GM12878 (cell line): ENCODE measurements around the gene ADGRF1. TPM values are rescaled to one million over a fixed set of nuclear protein-coding genes. Genes with fewer than 3 reads are reported as not detected.
"Not testable (repeated sequence)": the region's sequence is repeated elsewhere in the genome, so short reads cannot be mapped to it uniquely, and the experiment has no call there.

ENCODE experiments used
- ATAC-seq: fragments of 200-7000 bp; cut with Tn5 transposase; 3 replicates; pipeline ENCODE4 v1.9.1; 2020; ENCODE audit warnings: mild to moderate bottlenecking, moderate library complexity
- BruUV-seq: library from RNA; stranded (reverse); fragments of 400-500 nt; replicated peaks from 2 replicates; lab custom pipeline; 2021; lab: Mats Ljungman, UMichigan
- CTCF ChIA-PET: fragments of 300-600 bp; sonication (Branson Sonifier 250); formaldehyde crosslinking; extraction: SDS; loops from one replicate; lab custom pipeline; 2021; ENCODE audit warnings: inconsistent platforms; lab: Yijun Ruan, JAX
- POLR2A ChIA-PET: fragments of 350-600 bp; formaldehyde crosslinking; extraction: SDS; loops from one replicate; lab custom pipeline; 2021; ENCODE audit warnings: inconsistent platforms; lab: Charles Lee
- RAD21 ChIA-PET: fragments of 300-600 bp; sonication (Branson Sonifier 250); formaldehyde crosslinking; loops from one replicate; lab custom pipeline; 2023; ENCODE audit warnings: antibody characterized with exemption; ENCODE audit not compliant: unreplicated experiment; lab: Charles Lee
- SMC1A ChIA-PET: fragments of 300-600 bp; sonication (Branson Sonifier 250); formaldehyde crosslinking; loops from one replicate; lab custom pipeline; 2023; ENCODE audit not compliant: unreplicated experiment, uncharacterized antibody; lab: Charles Lee
- DNase-seq: peaks from one replicate; pipeline ENCODE4 v3.0.0-alpha.2; 2011; ENCODE audit warnings: low read depth, low spot score
- FAIRE-seq: peaks from 3 replicates; lab custom pipeline; 2011; peaks lifted over from hg19 to GRCh38; lab: Jason Lieb, UNC
- H2AFZ ChIP-seq: 2 replicates; pipeline ENCODE4 v1.6.0; 2011; ENCODE audit warnings: low read depth, low read length, control low read depth; ENCODE audit not compliant: control insufficient read depth
- H3K27ac ChIP-seq: 2 replicates; pipeline ENCODE4 v1.5.1; 2011; ENCODE audit warnings: control low read depth; ENCODE audit not compliant: control insufficient read depth, insufficient read depth
- H3K27me3 ChIP-seq, 2 experiments: replicated peaks in 1 of 2; 2 replicates each; pipeline versions ENCODE4 v1.6.0 to v1.6.1; 2011; ENCODE audit warnings: low read length in 1 of 2; ENCODE audit not compliant: control insufficient read depth in 2 of 2, insufficient read depth in 2 of 2
- H3K36me3 ChIP-seq, 2 experiments: 2 replicates each; pipeline ENCODE4 v1.5.1; 2011; ENCODE audit warnings: low read length in 1 of 2; ENCODE audit not compliant: control insufficient read depth in 2 of 2, insufficient read depth in 2 of 2
- H3K4me1 ChIP-seq: 2 replicates; pipeline ENCODE4 v1.6.1; 2011; ENCODE audit warnings: mild to moderate bottlenecking, low read length, moderate library complexity, mixed read lengths; ENCODE audit not compliant: control insufficient read depth, insufficient read depth
- H3K4me2 ChIP-seq: 2 replicates; pipeline ENCODE4 v1.6.0; 2011; ENCODE audit warnings: control low read depth; ENCODE audit not compliant: control insufficient read depth, insufficient read depth
- H3K4me3 ChIP-seq: fragments of 200-600 bp; sonication (generic); 2 replicates; pipeline ENCODE4 v1.5.1; 2016
- H3K79me2 ChIP-seq: 2 replicates; pipeline ENCODE4 v1.6.0; 2011; ENCODE audit warnings: low read length; ENCODE audit not compliant: control insufficient read depth, insufficient read depth
- H3K9ac ChIP-seq: 2 replicates; pipeline ENCODE4 v1.8.0; 2011; ENCODE audit warnings: low read length, control low read depth, mixed read lengths; ENCODE audit not compliant: control insufficient read depth, insufficient read depth
- H3K9me3 ChIP-seq: replicated peaks from 3 replicates; pipeline ENCODE4 v1.5.1; 2011; ENCODE audit warnings: mild to moderate bottlenecking, low read length; ENCODE audit not compliant: control insufficient read depth, insufficient read depth
- H4K20me1 ChIP-seq: 2 replicates; pipeline ENCODE4 v1.6.0; 2011; ENCODE audit not compliant: control insufficient read depth, insufficient read depth
- ATF7 ChIP-seq: fragments of 450-650 bp; IDR thresholded peaks from 2 replicates; pipeline ENCODE4 v1.6.1; 2016; ENCODE audit warnings: low read depth, mild to moderate bottlenecking
- HDGF ChIP-seq: fragments of 450-650 bp; IDR thresholded peaks from 2 replicates; pipeline ENCODE4 v1.6.1; 2016; ENCODE audit warnings: antibody characterized with exemption
- JUND ChIP-seq: IDR thresholded peaks from 2 replicates; pipeline ENCODE4 v1.6.1; 2012; ENCODE audit warnings: low read depth, mild to moderate bottlenecking, low read length, improper control_type of control experiment, moderate library complexity
- KDM1A ChIP-seq: fragments of 200-600 bp; sonication (generic); IDR thresholded peaks from 2 replicates; pipeline ENCODE4 v1.6.1; 2016; ENCODE audit warnings: borderline replicate concordance
- KLF5 ChIP-seq: fragments of 450-650 bp; IDR thresholded peaks from 2 replicates; pipeline ENCODE4 v1.6.1; 2014; ENCODE audit warnings: mild to moderate bottlenecking; ENCODE audit not compliant: partially characterized antibody
- PAX8 ChIP-seq: fragments of 450-650 bp; IDR thresholded peaks from 2 replicates; pipeline ENCODE4 v1.6.1; 2017; ENCODE audit warnings: mild to moderate bottlenecking, moderate library complexity
- POU2F2 ChIP-seq: IDR thresholded peaks from 3 replicates; pipeline ENCODE4 v1.6.1; 2011; ENCODE audit warnings: low read depth, mild to moderate bottlenecking, low read length, borderline replicate concordance
- SIX5 ChIP-seq: IDR thresholded peaks from 2 replicates; pipeline ENCODE4 v1.6.1; 2011; ENCODE audit warnings: mild to moderate bottlenecking, low read depth, low read length, moderate library complexity; ENCODE audit not compliant: severe bottlenecking
- SMC3 ChIP-seq: IDR thresholded peaks from 2 replicates; pipeline ENCODE4 v1.6.1; 2011; ENCODE audit warnings: low read length, improper control_type of control experiment, borderline replicate concordance
- STAT1 ChIP-seq: fragments of 450-650 bp; conservative IDR thresholded peaks from 2 replicates; pipeline ENCODE4 v1.6.1; 2014; ENCODE audit warnings: antibody characterized with exemption, mild to moderate bottlenecking
- ZSCAN29 ChIP-seq: fragments of 450-650 bp; IDR thresholded peaks from 2 replicates; pipeline ENCODE4 v1.6.1; 2017; ENCODE audit warnings: mild to moderate bottlenecking, moderate library complexity
- WGBS: methylation state at CpG from one replicate; pipeline ENCODE4 v1.1.6; 2016; ENCODE audit warnings: low lambda C conversion rate; ENCODE audit not compliant: insufficient replicate concordance, insufficient coverage; ENCODE audit errors: missing lambda C conversion rate; 5-methylcytosine and 5-hydroxymethylcytosine counted together
- in situ Hi-C: fragments of 300-500 bp; cut with MboI; formaldehyde crosslinking; loops from 9 replicates; pipeline ENCODE4 v1.14.3; 2018; ENCODE audit warnings: mixed read lengths
- intact Hi-C: fragments of 100-400 bp; cut with micrococcal nuclease; formaldehyde crosslinking; loops from one replicate; pipeline ENCODE4 v1.14.2; 2022; ENCODE audit not compliant: unreplicated experiment
- polyA plus RNA-seq, 11 experiments: library from polyadenylated mRNA; depleted of rRNA in 4 of 11; unstranded in 6 of 11; stranded (reverse) in 5 of 11; fragments of >200 nt; fragmentation: Nextera tagmentation in 4 of 11; fragmentation: Illumina TruSeq in 1 of 11; extraction: Ambion mirVana in 4 of 11; extraction: Trizol in 1 of 11; gene quantifications; 1 replicate in 1 of 11; 2 replicates in 10 of 11; pipeline versions ENCODE4 v1.2.1 to v1.2.3, GENCODE V29; 2011 to 2016; ENCODE audit warnings: inconsistent platforms in 2 of 11, missing spikeins in 2 of 11, low read depth in 1 of 11
- total RNA-seq, 4 experiments: library from RNA; depleted of rRNA in 3 of 4; stranded (reverse); fragments of >200 nt in 3 of 4; fragmentation: Illumina TruSeq in 1 of 4; extraction: Trizol in 1 of 4; gene quantifications; 2 replicates each; pipeline versions ENCODE4 v1.2.1 to v1.2.3, GENCODE V29; 2013 to 2021
- TF ChIP-seq, protein P1 (sequence below): fragments of 450-650 bp; IDR thresholded peaks from 2 replicates; pipeline ENCODE4 v1.6.1; 2016; ENCODE audit warnings: mild to moderate bottlenecking
- TF ChIP-seq, protein P2 (sequence below): fragments of 450-650 bp; IDR thresholded peaks from 2 replicates; pipeline ENCODE4 v1.6.1; 2018; ENCODE audit warnings: mild to moderate bottlenecking, low read depth, moderate library complexity; ENCODE audit not compliant: partially characterized antibody

The ADGRF1 gene
- total and polyA plus RNA-seq, 10 of the 15 experiments (the other 5 are each of a cell fraction or from before 2014, with no cell fraction given): 0.05 TPM; not detected in 9

DNA sequence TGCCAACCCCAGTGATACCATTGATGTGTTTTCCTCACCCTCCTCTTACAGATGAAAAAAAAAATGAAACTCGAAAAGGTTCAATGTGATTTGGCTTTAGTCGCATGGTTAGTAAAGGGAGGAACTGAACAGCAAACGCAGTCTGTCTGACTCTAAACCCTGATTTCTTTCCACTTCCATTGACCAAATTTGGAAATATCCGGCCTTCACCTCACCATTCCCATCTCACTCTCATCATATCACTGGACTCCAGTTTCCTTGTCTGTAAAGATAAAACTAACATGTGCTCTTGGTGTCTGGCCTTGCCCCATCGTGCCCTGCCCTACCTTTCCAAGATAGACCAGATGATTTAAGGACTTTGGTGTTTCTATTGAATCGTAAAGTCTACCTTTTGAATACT lies 48.7 kb upstream of the ADGRF1 start (continued):
- no peak for TF ChIP-seq ZSCAN29
- no peak for TF ChIP-seq STAT1
- no peak for TF ChIP-seq HDGF
- TF ChIP-seq ATF7: no peak
- no peak for TF ChIP-seq POU2F2

DNA sequence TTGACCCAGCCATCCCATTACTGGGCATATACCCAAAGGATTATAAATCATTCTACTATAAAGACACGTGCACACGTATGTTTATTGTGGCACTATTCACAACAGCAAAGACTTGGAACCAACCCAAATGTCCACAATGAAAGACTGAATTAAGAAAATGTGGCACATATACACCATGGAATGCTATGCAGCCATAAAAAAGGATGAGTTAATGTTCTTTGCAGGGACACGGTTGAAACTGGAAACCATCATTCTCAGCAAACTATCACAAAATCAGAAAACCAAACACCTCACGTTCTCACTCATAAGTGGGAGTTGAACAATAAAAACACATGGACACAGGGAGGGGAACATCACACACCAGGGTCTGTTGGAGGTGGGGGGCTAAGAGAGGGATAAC lies 47.3 kb upstream of the ADGRF1 start:
- H3K9ac ChIP-seq, RAD21 ChIA-PET, POLR2A ChIA-PET, H4K20me1 ChIP-seq, FAIRE-seq, H3K4me3 ChIP-seq, intact Hi-C loops, in situ Hi-C loops, DNase-seq, H3K4me1 ChIP-seq, H3K79me2 ChIP-seq, H3K9me3 ChIP-seq, CTCF ChIA-PET, H3K4me2 ChIP-seq, SMC1A ChIA-PET, H3K27me3 ChIP-seq, ATAC-seq, H2AFZ ChIP-seq, BruUV-seq, H3K36me3 ChIP-seq, H3K27ac ChIP-seq: not testable (repeated sequence)
- WGBS: 77% methylated on average over 4 of the region's 4 CpGs

DNA sequence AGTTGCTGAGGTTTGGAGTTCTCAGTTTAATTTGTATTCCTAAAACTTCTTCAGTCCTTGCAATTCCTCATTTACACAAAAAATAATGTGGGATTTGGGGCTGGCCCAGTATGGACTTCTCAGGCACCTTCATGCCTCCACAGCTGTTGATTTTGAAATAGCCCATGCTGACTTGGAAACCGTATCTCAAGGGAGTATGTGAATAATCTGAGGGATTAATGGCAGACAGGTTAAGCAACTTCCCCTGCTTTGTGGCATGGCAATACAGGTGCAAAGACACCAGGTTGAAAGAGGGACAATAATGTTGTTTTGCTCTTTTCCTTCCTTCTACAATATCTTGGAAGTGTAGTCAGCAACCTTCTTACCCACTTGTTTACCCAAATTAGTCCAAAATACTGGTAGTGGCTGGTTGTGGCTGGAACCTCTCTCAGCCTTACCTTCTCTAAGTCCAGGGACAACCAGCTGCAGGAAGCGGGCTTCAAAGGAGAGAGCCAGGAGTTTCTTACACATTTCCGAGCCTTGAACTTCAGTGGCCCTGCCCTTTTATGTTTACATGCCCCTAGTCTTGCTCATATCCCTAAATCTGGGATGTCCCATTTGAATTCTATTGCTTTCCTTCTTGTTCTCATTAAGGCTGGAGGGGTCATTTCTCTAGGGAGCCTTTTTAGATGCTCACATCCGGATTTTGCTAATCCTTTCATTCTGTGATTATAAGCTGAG lies 44.1 kb upstream of the ADGRF1 start:
- RAD21 ChIA-PET: no interaction called here
- no peaks in the 10 kb centered on the region for H4K20me1 ChIP-seq
- H3K79me2 ChIP-seq: no peaks in the 10 kb centered on the region
- POLR2A ChIA-PET: no interaction called here
- no peak overlapping the region for H3K4me2 ChIP-seq
- H3K27ac ChIP-seq: no peak overlapping the region
- DNase-seq (no peak), ATAC-seq (no peak), FAIRE-seq (no peak)
- H3K9ac ChIP-seq: no peak overlapping the region
- no peak overlapping the region for H2AFZ ChIP-seq
- no peaks in the 10 kb centered on the region; a peak in 2 of 4 replicates for H3K27me3 ChIP-seq
- no peaks in the 10 kb centered on the region for H3K36me3 ChIP-seq
- SMC1A ChIA-PET: no interaction called here
- H3K4me3 ChIP-seq: no peak overlapping the region
- no TSS peak for BruUV-seq
- in situ Hi-C loops: no loop called here
- TF ChIP-seq, protein P1, sequence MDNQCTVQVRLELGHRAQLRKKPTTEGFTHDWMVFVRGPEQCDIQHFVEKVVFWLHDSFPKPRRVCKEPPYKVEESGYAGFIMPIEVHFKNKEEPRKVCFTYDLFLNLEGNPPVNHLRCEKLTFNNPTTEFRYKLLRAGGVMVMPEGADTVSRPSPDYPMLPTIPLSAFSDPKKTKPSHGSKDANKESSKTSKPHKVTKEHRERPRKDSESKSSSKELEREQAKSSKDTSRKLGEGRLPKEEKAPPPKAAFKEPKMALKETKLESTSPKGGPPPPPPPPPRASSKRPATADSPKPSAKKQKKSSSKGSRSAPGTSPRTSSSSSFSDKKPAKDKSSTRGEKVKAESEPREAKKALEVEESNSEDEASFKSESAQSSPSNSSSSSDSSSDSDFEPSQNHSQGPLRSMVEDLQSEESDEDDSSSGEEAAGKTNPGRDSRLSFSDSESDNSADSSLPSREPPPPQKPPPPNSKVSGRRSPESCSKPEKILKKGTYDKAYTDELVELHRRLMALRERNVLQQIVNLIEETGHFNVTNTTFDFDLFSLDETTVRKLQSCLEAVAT: no peak
- no peak for TF ChIP-seq PAX8
- no peak for TF ChIP-seq SIX5
- no peak for TF ChIP-seq JUND
- TF ChIP-seq SMC3: no peak
- TF ChIP-seq KDM1A: no peak
- TF ChIP-seq, protein P2, sequence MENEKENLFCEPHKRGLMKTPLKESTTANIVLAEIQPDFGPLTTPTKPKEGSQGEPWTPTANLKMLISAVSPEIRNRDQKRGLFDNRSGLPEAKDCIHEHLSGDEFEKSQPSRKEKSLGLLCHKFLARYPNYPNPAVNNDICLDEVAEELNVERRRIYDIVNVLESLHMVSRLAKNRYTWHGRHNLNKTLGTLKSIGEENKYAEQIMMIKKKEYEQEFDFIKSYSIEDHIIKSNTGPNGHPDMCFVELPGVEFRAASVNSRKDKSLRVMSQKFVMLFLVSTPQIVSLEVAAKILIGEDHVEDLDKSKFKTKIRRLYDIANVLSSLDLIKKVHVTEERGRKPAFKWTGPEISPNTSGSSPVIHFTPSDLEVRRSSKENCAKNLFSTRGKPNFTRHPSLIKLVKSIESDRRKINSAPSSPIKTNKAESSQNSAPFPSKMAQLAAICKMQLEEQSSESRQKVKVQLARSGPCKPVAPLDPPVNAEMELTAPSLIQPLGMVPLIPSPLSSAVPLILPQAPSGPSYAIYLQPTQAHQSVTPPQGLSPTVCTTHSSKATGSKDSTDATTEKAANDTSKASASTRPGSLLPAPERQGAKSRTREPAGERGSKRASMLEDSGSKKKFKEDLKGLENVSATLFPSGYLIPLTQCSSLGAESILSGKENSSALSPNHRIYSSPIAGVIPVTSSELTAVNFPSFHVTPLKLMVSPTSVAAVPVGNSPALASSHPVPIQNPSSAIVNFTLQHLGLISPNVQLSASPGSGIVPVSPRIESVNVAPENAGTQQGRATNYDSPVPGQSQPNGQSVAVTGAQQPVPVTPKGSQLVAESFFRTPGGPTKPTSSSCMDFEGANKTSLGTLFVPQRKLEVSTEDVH: no peak
- no peak for TF ChIP-seq KLF5
- H3K9me3 ChIP-seq: no peaks in the 10 kb centered on the region
- 18% methylated on average over 4 of the region's 4 CpGs for WGBS
- CTCF ChIA-PET: no interaction called here
- intact Hi-C loops: no loop called here
- H3K4me1 ChIP-seq: no peaks in the 10 kb centered on the region
